ENCODE results near the gene HOXA3.

DNA sequence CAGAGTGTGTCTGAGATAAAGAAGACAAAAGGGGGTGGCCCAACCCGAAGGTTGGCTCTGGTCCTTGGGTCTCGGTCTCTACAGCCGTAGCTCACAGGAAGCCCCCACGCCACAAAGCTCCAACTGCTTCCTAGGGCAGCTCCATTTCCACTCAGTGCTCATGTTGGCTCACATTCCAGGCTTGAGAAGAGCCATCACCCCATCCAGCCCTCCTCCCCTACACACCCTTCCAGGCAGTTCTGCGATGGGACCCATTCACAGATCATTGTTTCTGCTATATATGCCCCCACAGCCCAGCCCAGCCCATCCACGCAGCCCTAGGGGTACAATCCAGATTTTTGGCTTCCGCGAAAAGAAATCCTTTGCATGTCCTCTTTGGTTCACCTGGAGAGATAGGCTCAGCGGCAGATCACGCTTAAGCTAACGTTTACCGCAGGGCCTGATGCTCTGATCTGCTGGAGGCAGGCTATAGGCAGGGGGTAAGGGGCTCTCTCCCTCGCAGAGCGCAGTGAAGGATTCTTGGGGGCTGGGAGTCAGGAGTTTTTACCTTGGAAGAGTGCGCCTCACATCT lies 38.9 kb upstream of the HOXA3 start:
- TF ChIP-seq, protein P1, sequence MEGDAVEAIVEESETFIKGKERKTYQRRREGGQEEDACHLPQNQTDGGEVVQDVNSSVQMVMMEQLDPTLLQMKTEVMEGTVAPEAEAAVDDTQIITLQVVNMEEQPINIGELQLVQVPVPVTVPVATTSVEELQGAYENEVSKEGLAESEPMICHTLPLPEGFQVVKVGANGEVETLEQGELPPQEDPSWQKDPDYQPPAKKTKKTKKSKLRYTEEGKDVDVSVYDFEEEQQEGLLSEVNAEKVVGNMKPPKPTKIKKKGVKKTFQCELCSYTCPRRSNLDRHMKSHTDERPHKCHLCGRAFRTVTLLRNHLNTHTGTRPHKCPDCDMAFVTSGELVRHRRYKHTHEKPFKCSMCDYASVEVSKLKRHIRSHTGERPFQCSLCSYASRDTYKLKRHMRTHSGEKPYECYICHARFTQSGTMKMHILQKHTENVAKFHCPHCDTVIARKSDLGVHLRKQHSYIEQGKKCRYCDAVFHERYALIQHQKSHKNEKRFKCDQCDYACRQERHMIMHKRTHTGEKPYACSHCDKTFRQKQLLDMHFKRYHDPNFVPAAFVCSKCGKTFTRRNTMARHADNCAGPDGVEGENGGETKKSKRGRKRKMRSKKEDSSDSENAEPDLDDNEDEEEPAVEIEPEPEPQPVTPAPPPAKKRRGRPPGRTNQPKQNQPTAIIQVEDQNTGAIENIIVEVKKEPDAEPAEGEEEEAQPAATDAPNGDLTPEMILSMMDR (IDR thresholded peaks at IDR 0.05; ENCODE audit: low read depth, low read length, poor library complexity, severe bottlenecking) = no peak
- no peak for TF ChIP-seq EZH2phosphoT487 (IDR thresholded peaks at IDR 0.05; ENCODE audit: borderline replicate concordance, low read length)

Data from DOHH2 (cell line).